ENCODE measurements around the gene LRRK1.
"Not testable (repeated sequence)": the region's sequence is repeated elsewhere in the genome, so short reads cannot be mapped to it uniquely, and the experiment has no call there.

Gene LRRK1

DNA sequence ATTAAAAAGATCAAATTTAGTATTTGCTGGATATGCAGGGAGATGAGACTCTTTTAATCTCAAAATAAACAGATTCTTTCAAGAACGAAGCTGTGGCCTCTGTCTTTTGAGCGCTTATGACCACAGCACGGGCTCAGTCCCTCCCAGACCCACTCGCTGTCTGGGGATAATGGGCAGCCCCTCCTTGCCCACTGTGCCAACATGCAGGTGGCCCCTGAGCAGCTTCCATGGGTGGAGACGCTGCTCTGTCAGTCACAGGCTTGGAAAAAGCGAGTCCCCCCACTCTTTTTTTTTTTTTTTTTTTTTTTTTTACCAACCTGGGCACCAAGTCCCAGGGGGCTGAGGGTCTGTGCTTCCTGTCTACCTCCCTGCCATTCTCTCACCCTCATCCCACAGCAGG lies 150.9 kb downstream of the LRRK1 start:
- POLR2A ChIA-PET, result no interaction called here
- CTCF ChIA-PET, result interaction anchor here (0.9 to 4.8 kb wide), 6 partner anchors 18 to 190 kb away, joined by 3 to 18 read pairs (median 8); no protein-coding TSS in a partner anchor

DNA sequence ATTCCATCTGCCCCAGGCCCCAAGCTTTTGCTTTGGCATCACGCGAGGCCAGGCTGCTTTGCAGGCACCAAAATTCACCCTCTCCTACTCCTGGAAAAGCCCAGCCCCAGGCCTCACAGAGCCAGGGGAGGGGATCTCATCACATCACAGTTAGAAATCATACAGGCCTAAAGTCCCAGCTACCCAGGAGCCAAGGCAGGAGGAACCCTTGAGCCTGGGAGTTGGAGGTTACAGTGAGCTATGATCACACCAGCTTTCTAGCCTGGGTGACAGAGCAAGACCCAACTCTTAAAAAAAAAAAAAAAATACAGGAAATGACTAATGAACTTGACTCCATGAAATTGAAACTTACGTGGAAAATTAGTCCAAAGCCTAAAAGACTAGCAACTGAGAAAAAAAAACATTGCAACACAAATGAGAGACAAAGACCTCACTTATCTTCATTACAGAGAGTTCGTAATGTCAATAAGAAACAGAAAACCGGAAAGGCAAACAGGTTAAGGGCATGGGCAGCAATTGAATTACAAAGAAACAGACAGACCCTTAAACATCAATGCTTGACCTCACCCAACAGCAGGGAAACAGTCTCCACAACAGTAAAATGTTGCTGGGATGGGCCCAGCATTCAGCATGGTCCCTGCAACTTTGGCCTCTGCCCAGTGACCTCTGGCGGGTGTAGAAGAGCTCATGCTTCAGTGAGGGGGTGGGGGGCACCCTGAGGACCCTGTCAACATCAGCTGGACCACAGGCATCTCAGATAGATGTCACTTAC lies 151.5 kb downstream of the LRRK1 start:
- no peak for TF ChIP-seq CTCF (IDR thresholded peaks at IDR 0.05; ENCODE audit: insufficient read depth, low read length, missing control alignments)
- CTCF ChIA-PET, result interaction anchor here (0.7 to 4.8 kb wide), 7 partner anchors 13 to 189 kb away, joined by 3 to 18 read pairs (median 6); no protein-coding TSS in a partner anchor
- peak; percentile 52 for DNase-seq (ENCODE audit: low read depth, low spot score)
- H3K4me3 ChIP-seq (ENCODE audit: low read depth, low read length), result no peak overlapping the region
- POLR2A ChIA-PET, result no interaction called here

More for the DNA sequence above, 150.9 kb downstream of the LRRK1 start:
- DNase-seq (ENCODE audit: low read depth, low spot score), result no peak
- no peak overlapping the region for H3K4me3 ChIP-seq (ENCODE audit: low read depth, low read length)
- TF ChIP-seq CTCF (IDR thresholded peaks at IDR 0.05; ENCODE audit: insufficient read depth, low read length, missing control alignments), result no peak

DNA sequence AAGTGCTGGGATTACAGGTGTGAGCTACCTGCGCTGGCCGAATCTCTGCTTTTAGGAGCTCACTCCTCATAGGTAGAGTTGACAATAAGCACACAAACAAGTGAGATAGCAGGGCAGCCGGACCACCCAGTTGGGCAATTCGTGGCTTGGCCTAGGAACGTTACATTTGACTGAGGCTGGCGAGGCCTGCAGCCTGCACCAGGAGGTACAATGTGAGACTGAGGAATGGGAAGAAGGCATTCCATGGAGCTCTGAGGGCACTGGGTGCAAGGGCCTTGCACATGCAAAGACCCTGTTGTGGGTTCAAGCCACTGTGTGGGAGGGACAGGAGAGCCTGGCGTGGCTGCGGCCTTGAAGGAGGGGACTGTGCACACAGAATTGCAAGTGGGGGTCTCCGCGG lies 152.5 kb downstream of the LRRK1 start:
- H3K4me3 ChIP-seq (ENCODE audit: low read depth, low read length), result no peak overlapping the region
- ChIA-PET POLR2A (no interaction called here), CTCF (interaction anchor here (0.7 to 4.8 kb wide), 5 partner anchors 12 to 186 kb away, joined by 3 to 18 read pairs (median 9); no protein-coding TSS in a partner anchor)
- TF ChIP-seq CTCF (IDR thresholded peaks at IDR 0.05; ENCODE audit: insufficient read depth, low read length, missing control alignments), result no peak
- DNase-seq (ENCODE audit: low read depth, low spot score), result no peak

DNA sequence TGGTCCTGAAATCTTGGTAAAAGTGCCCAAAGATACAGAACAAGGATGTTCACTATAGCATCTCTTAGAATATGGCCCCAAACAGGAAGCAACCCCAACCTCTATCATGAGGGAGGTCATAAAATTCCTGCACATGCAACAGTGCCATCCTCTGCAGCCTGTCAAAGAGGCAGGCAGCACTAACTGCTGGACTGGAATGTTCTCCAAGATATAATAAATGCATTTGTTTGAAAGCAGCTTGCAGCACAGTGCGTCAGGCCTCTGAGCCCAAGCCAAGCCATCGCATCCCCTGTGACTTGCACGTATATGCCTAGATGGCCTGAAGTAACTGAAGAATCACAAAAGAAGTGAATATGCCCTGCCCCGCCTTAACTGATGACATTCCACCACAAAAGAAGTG lies 153.1 kb downstream of the LRRK1 start:
- H3K4me3 ChIP-seq (ENCODE audit: low read depth, low read length); POLR2A ChIA-PET; DNase-seq (ENCODE audit: low read depth, low spot score): not testable (repeated sequence)
- CTCF ChIA-PET, result interaction anchor here (4.8 kb wide), 1 partner anchor 186 kb away, joined by 18 read pairs; no protein-coding TSS in a partner anchor

DNA sequence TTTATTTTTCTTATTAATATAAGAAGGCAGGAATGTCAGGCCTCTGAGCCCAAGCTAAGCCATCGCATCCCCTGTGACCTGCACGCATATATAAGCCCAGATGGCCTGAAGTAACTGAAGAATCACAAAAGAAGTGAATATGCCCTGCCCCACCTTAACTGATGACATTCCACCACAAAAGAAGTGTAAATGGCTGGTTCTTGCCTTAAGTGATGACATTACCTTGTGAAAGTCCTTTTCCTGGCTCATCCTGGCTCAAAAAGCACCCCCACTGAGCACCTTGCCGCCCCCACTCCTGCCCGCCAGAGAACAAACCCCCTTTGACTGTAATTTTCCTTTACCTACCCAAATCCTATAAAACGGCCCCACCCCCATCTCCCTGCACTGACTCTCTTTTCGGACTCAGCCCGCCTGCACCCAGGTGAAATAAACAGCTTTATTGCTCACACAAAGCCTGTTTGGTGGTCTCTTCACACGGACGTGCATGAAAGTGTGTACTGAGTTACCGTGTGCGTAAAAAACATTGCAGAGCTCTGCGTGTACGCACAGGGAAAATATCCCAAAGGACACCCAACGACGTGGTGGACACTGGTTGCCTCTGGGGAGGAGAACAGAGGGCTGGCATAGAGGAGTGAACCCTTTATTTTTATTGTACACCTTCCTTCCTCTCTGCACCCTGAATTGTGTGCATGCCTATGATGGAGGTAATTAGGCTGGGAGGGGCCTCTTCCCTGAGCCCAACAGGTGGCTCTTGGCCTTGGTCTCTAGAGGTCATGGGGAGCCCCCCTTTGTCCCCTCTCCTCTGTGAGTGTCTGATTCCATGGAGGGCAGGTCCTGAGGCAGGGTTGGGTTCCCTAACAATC lies 158.9 kb downstream of the LRRK1 start:
- DNase-seq (ENCODE audit: low read depth, low spot score); H3K4me3 ChIP-seq (ENCODE audit: low read depth, low read length); POLR2A ChIA-PET: not testable (repeated sequence)
- CTCF ChIA-PET, result interaction anchor here (1.1 kb wide), 1 partner anchor 180 kb away, joined by 4 read pairs; no protein-coding TSS in a partner anchor

DNA sequence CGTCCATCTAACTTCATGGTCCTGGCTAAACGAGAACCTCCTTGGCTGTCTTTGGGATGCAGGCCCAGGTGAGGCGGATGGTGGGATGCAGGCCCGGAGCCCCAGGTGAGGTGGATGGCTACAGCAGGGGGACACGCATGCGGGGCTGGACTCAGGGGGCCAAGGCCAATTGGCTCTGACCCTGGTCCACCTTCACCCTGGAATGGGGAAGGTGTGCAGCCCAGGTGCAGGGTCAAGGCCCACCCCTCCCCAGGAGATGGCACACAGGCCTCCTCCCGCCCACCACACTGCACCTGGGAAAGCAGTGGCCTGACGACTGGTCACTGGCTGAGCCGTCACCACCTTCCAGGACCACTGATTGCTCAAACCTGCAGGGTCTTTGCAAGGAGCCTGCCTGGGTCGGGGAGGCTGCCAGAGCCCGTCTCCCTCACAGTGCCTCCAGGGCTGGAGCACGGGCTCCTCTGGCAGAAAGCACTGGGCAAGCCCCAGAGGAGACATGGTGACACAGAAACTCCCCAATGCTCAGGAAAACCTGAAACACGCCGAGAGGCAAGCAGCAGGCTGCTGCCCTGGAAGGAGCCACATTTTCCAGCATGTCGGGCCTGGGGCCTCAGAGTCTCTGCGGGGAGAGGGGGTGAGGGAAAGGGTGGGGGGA lies 159.6 kb downstream of the LRRK1 start:
- ChIA-PET POLR2A (no interaction called here), CTCF (interaction anchor here (1.0 to 2.1 kb wide), 2 partner anchors 9 to 180 kb away, joined by 4 to 9 read pairs; no protein-coding TSS in a partner anchor)
- no peak for DNase-seq (ENCODE audit: low read depth, low spot score)
- H3K4me3 ChIP-seq (ENCODE audit: low read depth, low read length), result no peak overlapping the region
- TF ChIP-seq CTCF (IDR thresholded peaks at IDR 0.05; ENCODE audit: insufficient read depth, low read length, missing control alignments), result no peak

Data from AG04449 (cell line).